GM23338 (cell line): ENCODE data around the gene MAP3K14. TPM values are rescaled to one million over a fixed set of nuclear protein-coding genes. Genes with fewer than 3 reads are reported as not detected.

Source experiments
- ATAC-seq: fragments of 200-7000 bp; cut with Tn5 transposase; 3 replicates; pipeline ENCODE4 v1.9.1; 2020
- DNase-seq: peaks from one replicate; pipeline ENCODE4 v3.0.0-alpha.2; 2015; ENCODE audit warnings: low spot score
- H2AFZ ChIP-seq: fragments of 200-600 bp; sonication (generic); 2 replicates; pipeline ENCODE4 v1.8.0; 2016; ENCODE audit warnings: antibody characterized with exemption, mild to moderate bottlenecking, moderate library complexity
- H3F3A ChIP-seq: fragments of 200-600 bp; sonication (generic); replicated peaks from 2 replicates; pipeline ENCODE4 v1.8.0; 2017; ENCODE audit warnings: antibody characterized with exemption, mixed run types, low read depth
- H3K27ac ChIP-seq: fragments of 200-600 bp; sonication (generic); 2 replicates; pipeline ENCODE4 v1.6.1; 2016; ENCODE audit warnings: low read depth
- H3K27me3 ChIP-seq: fragments of 200-600 bp; sonication (generic); 2 replicates; pipeline ENCODE4 v1.8.0; 2016; ENCODE audit warnings: mild to moderate bottlenecking, mixed run types, moderate library complexity; ENCODE audit not compliant: insufficient read depth
- H3K36me3 ChIP-seq: fragments of 200-600 bp; sonication (generic); 2 replicates; pipeline ENCODE4 v1.8.0; 2016; ENCODE audit warnings: mild to moderate bottlenecking; ENCODE audit not compliant: insufficient read depth
- H3K4me1 ChIP-seq: fragments of 200-600 bp; sonication (generic); 2 replicates; pipeline ENCODE4 v1.8.0; 2016; ENCODE audit warnings: mild to moderate bottlenecking, moderate library complexity; ENCODE audit not compliant: insufficient read depth
- H3K4me2 ChIP-seq: fragments of 200-600 bp; sonication (generic); 2 replicates; pipeline ENCODE4 v1.7.1; 2017; ENCODE audit warnings: mixed run types
- H3K4me3 ChIP-seq: fragments of 200-600 bp; sonication (generic); 2 replicates; pipeline ENCODE4 v1.6.1; 2016; ENCODE audit warnings: mixed run types
- H3K79me2 ChIP-seq: fragments of 200-600 bp; sonication (generic); replicated peaks from 2 replicates; pipeline ENCODE4 v1.8.0; 2017; ENCODE audit warnings: mild to moderate bottlenecking; ENCODE audit not compliant: insufficient read depth
- H3K9me2 ChIP-seq: fragments of 200-600 bp; sonication (generic); 2 replicates; pipeline ENCODE4 v1.8.0; 2017; ENCODE audit not compliant: insufficient read depth
- H4K20me1 ChIP-seq: fragments of 200-600 bp; sonication (generic); replicated peaks from 2 replicates; pipeline ENCODE4 v1.8.0; 2017; ENCODE audit warnings: mild to moderate bottlenecking; ENCODE audit not compliant: insufficient read depth
- H3K27ac Mint-ChIP-seq: 2 replicates; pipeline ENCODE4 v1.8.0; 2020; ENCODE audit warnings: inconsistent platforms, mild to moderate bottlenecking, moderate library complexity, mixed read lengths
- H3K27me3 Mint-ChIP-seq: 3 replicates; pipeline ENCODE4 v1.8.0; 2022; ENCODE audit warnings: low read depth, mild to moderate bottlenecking, moderate library complexity, mixed read lengths, inconsistent platforms; ENCODE audit not compliant: insufficient read depth, poor library complexity
- H3K36me3 Mint-ChIP-seq: 3 replicates; pipeline ENCODE4 v1.8.0; 2021; ENCODE audit warnings: low read depth, mild to moderate bottlenecking, inconsistent platforms, moderate library complexity, mixed read lengths
- H3K4me1 Mint-ChIP-seq: 3 replicates; pipeline ENCODE4 v1.8.0; 2020; ENCODE audit warnings: mild to moderate bottlenecking, inconsistent platforms, mixed read lengths
- H3K4me3 Mint-ChIP-seq: 3 replicates; pipeline ENCODE4 v1.8.0; 2021; ENCODE audit warnings: moderate library complexity, mild to moderate bottlenecking, inconsistent platforms, mixed read lengths
- H3K9me3 Mint-ChIP-seq: 3 replicates; pipeline ENCODE4 v1.8.0; 2020; ENCODE audit warnings: moderate library complexity, mild to moderate bottlenecking, inconsistent platforms, mixed read lengths
- JUNB ChIP-seq: IDR thresholded peaks from one replicate; pipeline ENCODE4 v1.6.1; 2016; ENCODE audit warnings: antibody characterized with exemption; ENCODE audit not compliant: unreplicated experiment
- NANOG ChIP-seq: IDR thresholded peaks from 2 replicates; pipeline ENCODE4 v1.6.1; 2016; ENCODE audit warnings: antibody characterized with exemption, borderline replicate concordance
- STAT1 ChIP-seq: IDR thresholded peaks from one replicate; pipeline ENCODE4 v1.6.1; 2016; ENCODE audit warnings: antibody characterized with exemption; ENCODE audit not compliant: unreplicated experiment
- polyA plus RNA-seq: library from polyadenylated mRNA; unstranded; fragments of >200 nt; fragmentation: Nextera tagmentation; extraction: Ambion mirVana; gene quantifications from 2 replicates; pipeline ENCODE4 v1.2.1, GENCODE V29; 2016
- total RNA-seq: library from RNA; depleted of rRNA; stranded (reverse); fragments of >200 nt; shearing (Covaris generic); gene quantifications from 2 replicates; pipeline ENCODE4 v1.2.3, GENCODE V29; 2014
- TF ChIP-seq, protein P1 (sequence below): fragments of 250-450 bp; sonication (Bioruptor Pico); IDR thresholded peaks from 2 replicates; pipeline ENCODE4 v1.5.0; 2020; ENCODE audit warnings: mild to moderate bottlenecking, moderate library complexity

Gene MAP3K14
- total and polyA plus RNA-seq, 2 experiments from 2014 or later, result 1.3 to 4.9 TPM

GRCh38 chr17:45291171-45291805, 25.5 kb downstream of the MAP3K14 start (continued):
- TF ChIP-seq, protein P1, sequence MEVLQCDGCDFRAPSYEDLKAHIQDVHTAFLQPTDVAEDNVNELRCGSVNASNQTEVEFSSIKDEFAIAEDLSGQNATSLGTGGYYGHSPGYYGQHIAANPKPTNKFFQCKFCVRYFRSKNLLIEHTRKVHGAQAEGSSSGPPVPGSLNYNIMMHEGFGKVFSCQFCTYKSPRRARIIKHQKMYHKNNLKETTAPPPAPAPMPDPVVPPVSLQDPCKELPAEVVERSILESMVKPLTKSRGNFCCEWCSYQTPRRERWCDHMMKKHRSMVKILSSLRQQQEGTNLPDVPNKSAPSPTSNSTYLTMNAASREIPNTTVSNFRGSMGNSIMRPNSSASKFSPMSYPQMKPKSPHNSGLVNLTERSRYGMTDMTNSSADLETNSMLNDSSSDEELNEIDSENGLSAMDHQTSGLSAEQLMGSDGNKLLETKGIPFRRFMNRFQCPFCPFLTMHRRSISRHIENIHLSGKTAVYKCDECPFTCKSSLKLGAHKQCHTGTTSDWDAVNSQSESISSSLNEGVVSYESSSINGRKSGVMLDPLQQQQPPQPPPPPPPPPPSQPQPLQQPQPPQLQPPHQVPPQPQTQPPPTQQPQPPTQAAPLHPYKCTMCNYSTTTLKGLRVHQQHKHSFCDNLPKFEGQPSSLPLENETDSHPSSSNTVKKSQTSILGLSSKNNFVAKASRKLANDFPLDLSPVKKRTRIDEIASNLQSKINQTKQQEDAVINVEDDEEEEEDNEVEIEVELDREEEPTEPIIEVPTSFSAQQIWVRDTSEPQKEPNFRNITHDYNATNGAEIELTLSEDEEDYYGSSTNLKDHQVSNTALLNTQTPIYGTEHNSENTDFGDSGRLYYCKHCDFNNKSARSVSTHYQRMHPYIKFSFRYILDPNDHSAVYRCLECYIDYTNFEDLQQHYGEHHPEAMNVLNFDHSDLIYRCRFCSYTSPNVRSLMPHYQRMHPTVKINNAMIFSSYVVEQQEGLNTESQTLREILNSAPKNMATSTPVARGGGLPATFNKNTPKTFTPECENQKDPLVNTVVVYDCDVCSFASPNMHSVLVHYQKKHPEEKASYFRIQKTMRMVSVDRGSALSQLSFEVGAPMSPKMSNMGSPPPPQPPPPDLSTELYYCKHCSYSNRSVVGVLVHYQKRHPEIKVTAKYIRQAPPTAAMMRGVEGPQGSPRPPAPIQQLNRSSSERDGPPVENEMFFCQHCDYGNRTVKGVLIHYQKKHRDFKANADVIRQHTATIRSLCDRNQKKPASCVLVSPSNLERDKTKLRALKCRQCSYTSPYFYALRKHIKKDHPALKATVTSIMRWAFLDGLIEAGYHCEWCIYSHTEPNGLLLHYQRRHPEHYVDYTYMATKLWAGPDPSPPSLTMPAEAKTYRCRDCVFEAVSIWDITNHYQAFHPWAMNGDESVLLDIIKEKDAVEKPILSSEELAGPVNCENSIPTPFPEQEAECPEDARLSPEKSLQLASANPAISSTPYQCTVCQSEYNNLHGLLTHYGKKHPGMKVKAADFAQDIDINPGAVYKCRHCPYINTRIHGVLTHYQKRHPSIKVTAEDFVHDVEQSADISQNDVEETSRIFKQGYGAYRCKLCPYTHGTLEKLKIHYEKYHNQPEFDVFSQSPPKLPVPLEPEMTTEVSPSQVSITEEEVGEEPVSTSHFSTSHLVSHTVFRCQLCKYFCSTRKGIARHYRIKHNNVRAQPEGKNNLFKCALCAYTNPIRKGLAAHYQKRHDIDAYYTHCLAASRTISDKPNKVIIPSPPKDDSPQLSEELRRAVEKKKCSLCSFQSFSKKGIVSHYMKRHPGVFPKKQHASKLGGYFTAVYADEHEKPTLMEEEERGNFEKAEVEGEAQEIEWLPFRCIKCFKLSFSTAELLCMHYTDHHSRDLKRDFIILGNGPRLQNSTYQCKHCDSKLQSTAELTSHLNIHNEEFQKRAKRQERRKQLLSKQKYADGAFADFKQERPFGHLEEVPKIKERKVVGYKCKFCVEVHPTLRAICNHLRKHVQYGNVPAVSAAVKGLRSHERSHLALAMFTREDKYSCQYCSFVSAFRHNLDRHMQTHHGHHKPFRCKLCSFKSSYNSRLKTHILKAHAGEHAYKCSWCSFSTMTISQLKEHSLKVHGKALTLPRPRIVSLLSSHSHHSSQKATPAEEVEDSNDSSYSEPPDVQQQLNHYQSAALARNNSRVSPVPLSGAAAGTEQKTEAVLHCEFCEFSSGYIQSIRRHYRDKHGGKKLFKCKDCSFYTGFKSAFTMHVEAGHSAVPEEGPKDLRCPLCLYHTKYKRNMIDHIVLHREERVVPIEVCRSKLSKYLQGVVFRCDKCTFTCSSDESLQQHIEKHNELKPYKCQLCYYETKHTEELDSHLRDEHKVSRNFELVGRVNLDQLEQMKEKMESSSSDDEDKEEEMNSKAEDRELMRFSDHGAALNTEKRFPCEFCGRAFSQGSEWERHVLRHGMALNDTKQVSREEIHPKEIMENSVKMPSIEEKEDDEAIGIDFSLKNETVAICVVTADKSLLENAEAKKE (CRISPR knock-in tag), result no peak

DNA sequence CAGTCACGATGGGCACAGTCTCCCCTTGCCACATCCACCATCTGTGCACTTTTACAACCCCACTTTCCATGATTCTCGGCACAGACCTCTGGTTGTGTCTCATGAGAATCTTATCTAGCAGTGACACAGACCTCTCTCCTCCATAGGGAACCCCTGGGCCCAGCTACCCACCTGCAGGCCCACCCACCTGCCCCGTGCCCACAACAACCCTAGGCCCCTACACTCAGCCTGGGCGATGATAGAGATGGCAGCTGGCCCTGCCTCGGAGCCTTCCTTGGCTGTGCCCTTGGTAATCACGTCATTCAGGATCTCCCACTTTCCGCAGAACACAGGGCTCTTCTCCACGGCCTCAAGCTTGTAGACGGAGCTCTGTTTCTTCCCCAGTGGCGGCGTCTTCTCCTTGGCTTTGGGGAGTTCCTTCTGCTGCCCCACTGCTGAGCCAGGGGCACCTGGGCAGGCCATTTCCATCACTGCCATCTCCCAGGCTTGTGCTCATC, 26.5 kb downstream of the MAP3K14 start:
- H4K20me1 ChIP-seq, result no peaks in the 10 kb centered on the region; the same call in 1 of the 2 replicates
- Mint-ChIP-seq H3K27me3 (peaks cover 9% of the 10 kb centered on the region), H3K27ac (no peak overlapping the region), H3K9me3 (no peaks in the 10 kb centered on the region), H3K36me3 (peaks cover 14% of the 10 kb centered on the region), H3K4me1 (peaks cover 10% of the 10 kb centered on the region; the same call in 2 of the 3 replicates), H3K4me3 (no peak overlapping the region)
- H3K4me1 ChIP-seq, result no peaks in the 10 kb centered on the region
- no peaks in the 10 kb centered on the region for H3F3A ChIP-seq
- ATAC-seq, result no peak
- no peak for DNase-seq
- H3K79me2 ChIP-seq, result no peaks in the 10 kb centered on the region
- H3K9me2 ChIP-seq, result no peaks in the 10 kb centered on the region
- H2AFZ ChIP-seq, result no peak overlapping the region
- TF ChIP-seq STAT1, result no peak
- no peak for TF ChIP-seq NANOG
- TF ChIP-seq JUNB, result no peak
- H3K27ac ChIP-seq, result no peak overlapping the region
- no peak overlapping the region for H3K4me3 ChIP-seq
- H3K4me2 ChIP-seq, result no peak overlapping the region
- H3K36me3 ChIP-seq, result no peaks in the 10 kb centered on the region
- H3K27me3 ChIP-seq, result no peaks in the 10 kb centered on the region
